GM18858 (cell line): ENCODE results near the gene LDB3.
"Not testable (repeated sequence)": the region's sequence is repeated elsewhere in the genome, so short reads cannot be mapped to it uniquely, and the experiment has no call there.

ENCODE experiments used
- ATAC-seq: cut with Tn5 transposase; IDR thresholded peaks from one replicate; pipeline ENCODE4 v1.9.1; 2021; ENCODE audit not compliant: unreplicated experiment

Gene LDB3, protein sequence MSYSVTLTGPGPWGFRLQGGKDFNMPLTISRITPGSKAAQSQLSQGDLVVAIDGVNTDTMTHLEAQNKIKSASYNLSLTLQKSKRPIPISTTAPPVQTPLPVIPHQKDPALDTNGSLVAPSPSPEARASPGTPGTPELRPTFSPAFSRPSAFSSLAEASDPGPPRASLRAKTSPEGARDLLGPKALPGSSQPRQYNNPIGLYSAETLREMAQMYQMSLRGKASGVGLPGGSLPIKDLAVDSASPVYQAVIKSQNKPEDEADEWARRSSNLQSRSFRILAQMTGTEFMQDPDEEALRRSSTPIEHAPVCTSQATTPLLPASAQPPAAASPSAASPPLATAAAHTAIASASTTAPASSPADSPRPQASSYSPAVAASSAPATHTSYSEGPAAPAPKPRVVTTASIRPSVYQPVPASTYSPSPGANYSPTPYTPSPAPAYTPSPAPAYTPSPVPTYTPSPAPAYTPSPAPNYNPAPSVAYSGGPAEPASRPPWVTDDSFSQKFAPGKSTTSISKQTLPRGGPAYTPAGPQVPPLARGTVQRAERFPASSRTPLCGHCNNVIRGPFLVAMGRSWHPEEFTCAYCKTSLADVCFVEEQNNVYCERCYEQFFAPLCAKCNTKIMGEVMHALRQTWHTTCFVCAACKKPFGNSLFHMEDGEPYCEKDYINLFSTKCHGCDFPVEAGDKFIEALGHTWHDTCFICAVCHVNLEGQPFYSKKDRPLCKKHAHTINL

DNA sequence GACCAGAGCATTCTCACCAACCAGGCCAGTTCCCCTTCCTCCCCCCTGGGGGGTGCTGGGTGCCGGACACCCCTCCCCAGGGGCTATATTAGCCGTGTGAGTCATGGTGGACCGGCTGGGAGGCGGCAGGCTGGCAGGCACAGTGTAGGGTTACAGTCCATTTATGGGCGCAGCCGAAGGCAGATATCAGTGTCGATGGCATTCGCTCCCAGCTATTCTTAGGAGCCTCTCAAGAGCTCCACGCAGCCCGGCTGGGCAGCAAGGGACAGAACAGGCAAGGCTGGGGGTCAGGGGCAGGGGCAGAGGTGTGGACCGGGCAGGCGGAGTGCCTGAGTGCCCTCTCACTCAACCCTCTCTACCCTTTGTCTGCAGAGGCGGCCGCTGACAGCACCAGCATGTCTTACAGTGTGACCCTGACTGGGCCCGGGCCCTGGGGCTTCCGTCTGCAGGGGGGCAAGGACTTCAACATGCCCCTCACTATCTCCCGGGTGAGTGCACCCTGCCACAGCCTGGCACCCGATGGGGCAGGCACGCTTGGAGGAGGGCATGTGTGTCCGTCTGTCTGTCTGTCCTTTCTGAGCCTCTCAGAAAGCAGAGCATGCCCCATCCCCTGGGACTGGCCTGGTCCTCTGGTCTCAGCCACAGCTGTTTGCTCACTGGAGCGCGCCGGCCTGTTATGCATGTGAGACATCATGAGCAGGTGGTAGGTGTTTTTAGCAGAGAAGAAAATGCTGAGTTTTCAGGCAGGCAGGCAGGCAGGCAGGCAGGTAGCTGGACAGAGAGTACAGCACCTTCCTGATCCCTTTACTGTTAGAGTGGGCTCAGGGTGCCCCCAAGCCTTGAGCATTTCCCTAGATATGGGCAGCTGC is at the start of gene LDB3:
TSS of gene LDB3 (plus strand) at position 215 of the 869 bp plus-strand sequence. CDS start at position 396, 181 bp downstream.
- peak; percentile 59 for ATAC-seq

DNA sequence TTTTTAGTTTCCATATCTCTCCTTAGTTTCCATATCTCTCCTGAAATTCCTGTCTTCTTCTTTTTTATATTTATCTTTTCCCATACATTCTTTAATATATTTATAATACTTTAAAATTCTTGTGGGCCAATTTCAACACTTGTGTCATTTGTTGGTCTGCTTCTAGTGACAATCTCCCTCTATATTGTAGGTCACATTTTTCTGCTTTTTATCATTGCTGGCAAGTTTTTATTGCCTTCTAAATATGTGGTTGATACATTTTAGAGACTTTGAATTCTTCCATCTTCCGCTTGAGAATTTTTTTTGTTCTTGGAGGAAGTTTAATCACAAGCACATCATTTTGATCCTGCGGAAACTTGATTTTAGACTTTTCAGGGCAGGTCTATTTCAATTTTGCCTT is 40.0 kb upstream of the LDB3 start:
- ATAC-seq, result no peak

DNA sequence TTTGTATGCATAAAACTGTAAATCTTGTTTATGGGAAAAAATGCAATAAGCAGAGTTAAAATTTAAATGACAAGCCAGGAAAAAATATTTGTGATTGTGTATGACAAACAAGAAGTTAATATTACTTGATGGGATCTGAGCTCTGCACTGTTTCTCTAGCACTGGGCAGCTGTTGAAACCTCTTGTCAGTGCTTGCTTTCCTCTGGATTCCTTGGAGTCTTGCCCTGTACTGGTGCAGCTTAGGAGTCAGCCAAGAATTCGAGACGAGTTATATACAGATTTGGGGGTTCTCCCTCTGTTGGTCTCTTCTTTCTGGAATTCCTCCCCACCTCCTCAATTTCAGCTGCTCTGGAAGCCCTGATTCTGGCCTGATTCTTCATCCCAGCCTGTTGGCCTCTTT is 38.2 kb upstream of the LDB3 start:
- ATAC-seq, result no peak

DNA sequence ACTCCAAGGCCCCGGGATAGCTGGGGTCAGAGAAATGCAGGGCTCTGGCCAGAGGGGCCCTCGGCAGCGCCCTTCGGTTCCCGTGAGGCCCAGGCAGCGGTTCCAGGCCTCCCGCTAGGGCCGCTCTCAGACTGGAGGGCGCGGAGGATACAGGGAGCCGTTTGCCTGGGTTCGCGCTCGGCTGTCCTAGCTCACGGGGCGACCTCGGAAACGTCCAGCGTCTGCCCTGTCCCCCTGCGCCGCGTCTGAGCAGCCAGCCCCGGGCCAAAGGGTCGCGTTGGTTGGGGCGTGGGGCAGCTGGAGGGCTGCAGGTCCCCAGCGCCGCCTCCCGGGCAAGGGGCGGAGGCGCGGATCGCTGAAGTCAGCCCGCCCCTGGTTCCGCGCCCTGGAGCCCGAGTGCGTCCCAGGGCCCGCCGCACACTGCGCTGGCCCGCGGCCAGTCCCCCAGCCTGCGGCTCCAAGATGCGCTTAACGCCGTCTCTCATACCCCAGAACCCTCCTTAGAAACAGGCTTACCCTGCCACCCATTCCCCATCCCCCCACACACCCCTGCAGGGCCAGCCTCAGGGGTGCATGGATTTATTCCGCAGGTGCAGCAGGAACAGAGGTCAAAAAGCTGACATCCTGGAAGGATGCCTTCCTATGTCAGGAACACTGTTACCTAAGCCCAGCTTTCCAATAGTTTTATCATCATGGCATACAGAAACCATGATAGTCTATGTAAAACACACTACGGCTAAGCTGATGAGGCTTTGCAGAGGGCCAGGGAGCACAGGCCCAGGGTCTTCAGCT is 36.1 kb upstream of the LDB3 start:
- ATAC-seq, result no peak

DNA sequence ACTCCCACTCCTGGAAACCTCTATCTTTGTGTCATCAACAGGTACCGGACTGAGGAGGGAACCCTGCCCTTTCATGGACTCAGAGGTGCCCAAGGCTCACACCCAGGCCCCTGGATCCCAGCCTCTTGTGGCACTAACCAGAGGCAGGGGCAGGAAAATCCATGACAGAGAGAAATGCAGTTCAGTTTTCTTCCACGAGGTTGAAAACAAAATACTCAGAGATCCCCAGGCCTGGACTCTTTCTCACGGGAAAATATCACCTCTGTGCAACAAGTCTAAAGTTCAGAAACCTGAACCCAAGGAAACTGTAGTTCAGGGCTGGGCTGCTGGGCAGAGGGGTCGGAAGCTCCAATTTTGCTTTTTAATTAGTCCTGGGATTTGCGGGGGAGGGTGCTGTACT is 35.4 kb upstream of the LDB3 start:
- ATAC-seq, result no peak

DNA sequence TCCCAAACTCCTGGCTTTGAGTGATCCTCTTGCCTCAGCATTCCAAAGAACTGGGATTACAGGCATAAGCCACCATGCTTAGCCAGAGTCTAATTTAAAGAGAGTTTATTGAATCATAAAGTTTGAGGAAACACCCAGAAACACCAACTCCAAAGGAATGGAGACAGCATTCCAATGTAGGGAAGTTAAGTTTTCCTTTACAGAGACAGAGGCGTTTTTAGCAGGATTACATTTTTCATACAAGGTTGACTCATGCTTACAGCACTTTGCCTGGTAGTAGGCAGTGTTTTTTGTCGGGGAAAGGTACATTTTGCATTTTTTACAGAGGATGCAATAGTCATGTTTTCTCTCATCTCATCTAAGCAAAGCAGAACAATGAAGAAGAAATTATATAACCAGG is 32.9 kb upstream of the LDB3 start:
- ATAC-seq, result no peak

DNA sequence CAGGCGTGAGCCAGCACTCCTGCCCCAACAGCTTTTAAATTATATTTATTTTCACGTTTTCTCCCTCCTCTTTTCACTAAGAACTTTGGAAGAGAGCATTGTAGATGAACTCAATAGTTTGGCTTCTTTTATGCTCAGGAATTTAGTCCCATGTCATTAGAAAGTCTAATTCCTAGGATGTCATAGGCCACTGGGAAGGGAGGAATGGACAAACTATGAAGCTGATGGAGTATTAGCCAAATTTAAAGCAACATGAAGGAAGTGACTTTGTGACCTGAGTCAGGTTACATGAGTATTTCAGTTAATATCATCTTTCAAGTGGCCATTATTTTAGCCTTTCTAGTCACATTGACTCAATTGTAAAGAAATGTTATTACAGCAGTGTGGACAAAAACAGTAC is 32.0 kb upstream of the LDB3 start:
- ATAC-seq, result no peak

DNA sequence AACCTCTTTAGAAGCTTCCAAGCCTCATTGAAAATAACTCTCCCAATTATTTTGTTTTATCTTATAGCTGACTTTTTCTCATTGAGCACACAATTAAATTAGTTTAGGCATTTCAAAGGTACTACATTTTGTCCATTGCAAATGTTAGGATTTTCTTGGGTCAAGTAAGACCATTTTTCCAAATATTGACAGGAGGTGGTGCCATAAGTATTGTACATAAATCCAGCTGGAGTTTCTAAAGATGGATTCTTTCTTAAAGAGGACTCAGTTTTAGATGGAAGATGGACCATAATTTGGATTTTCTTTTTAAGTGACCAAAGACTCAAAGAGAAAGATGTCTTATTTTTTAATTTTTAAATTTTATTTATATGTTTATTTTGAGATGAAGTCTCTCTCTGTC is 26.3 kb upstream of the LDB3 start:
- no peak for ATAC-seq

DNA sequence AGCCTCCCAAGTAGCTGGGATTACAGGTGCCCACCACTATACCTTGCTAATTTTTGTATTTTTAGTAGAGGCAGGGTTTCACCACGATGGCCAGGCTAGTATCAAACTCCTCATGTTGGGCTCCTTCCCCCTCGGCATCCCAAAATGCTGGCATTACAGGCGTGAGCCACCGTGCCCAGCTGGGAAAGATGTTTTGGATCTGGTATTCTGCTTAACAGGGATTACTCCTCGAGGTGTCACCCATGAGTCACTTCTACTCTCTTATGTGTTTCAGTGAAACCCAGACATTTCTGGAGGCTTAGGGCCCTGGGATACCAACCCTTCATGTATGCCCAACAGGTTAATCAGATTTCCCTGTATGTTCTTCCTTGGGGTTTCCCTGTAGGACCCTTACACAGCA is 25.8 kb upstream of the LDB3 start:
- no peak for ATAC-seq

DNA sequence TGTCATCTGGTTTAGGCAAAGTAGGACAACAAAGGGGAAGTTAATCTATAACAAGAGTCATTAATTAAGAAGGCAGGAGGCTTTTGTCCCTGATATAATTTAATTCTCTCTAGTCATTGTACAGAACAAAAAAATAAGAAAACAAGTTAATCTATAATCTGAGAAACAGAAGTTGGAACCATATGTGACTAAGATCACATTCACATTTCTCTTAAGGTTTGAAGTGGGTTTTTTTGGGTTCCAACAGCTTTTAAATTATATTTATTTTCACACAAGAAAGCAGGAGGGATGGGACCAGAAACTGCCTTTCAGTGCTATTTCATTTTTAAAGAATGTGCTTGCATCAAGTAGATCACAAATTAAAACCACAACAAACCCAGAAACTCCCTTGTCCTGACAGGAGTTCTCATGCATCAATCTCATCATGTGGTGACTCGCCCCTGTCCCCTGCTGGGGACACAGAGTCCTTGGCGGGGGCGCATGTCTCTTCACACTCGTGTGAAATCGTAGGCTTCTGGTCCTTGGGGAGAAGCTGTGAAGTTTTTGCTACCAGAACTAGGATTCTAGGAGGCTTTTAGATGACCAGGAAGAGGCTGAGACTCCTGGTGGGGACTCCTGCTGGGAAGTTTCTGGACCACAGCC is 24.0 kb upstream of the LDB3 start:
- ATAC-seq, result no peak

DNA sequence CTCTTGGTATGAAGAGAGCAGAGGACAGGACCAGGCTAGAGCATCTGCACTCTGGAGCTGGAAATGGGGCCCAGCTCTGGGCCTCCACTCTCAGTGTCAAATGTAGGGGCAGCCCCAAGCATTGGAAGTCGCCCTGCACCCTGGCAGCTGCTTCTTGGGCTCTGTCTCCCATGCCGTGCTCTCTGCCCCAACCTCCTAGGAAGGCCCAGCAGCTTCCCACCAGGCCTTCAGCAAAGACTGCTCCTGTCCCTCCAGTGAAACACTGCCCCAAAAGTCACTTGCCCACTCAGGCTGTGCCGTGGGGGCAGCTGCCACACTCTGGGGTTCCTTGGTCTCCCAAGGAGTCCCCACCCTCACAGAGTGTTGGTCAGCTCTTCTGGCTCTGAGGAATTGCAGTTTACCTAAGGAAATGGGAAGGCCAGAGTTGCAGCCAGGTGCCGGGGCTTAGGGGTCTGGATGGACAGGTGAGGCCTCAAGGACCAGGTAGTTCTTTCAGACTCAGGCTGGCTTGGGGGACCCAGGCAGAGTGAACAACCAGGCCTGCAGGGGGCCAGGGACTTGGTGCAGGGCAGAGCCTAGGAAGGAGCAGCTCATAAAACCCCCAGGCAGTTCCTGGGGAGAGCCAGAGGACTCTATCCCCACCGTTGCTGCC is 23.4 kb upstream of the LDB3 start:
- ATAC-seq, result no peak

DNA sequence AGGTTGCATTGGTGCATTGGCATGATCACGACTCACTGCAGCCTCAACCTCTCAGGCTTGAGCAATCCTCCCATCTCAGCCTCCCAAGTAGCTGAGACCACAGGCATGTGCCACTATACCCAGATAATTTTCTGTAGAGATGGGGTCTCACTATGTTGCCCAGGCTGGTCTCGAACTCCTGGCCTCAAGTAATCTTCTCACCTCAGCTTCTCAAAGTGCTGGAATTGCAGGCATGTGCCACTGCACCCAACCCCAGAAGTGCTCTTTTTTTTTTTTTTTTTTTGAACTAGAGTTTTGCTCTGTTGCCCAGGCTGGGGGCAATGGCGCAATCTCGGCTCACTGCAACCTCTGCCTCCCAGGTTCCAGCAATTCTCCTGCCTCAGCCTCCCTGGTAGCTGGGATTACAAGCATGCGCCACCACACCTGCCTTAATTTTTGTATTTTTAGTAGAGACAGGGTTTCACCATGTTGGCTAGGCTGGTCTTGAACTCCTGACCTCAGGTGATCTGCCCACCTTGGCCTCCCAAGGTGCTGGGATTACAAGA is 22.6 kb upstream of the LDB3 start:
- not testable (repeated sequence) for ATAC-seq

DNA sequence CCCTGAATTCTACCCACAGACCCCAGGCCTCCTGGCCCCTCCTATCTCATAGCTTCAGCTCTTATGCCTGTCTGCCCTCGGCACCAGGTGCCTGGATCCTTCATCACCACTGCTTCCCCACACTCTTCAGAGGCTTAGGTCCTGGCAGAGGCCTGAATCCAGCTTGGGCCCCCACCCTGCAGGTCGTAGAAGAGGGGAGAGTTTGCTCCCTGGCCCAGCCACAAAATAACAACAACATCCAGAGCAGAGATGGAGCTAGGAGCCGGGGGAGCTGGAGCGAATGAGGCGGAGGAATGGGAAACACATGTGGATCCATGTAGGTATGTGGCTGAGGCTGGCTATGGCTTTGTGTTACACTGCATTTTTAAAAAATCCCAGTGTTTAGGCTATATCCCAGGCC is 21.8 kb upstream of the LDB3 start:
- ATAC-seq, result no peak

DNA sequence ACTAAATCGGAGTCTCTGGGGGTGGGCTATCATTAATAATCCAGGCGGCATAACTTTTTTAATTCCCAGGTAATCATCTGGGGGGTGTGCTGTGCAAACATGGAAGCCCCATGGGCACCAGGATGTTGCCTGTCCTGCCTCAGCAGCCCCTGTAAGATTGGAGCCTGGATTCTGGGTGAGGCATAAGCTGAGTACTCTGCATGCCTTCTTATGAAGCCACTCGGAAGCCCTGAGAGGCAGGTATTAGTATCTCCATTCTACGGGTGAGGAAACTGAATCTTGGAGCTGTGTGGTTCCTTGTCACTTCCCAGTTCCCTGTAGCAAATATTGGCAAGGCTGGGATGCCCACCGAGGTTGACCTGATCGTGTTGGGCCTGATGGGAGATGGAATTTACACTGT is 21.4 kb upstream of the LDB3 start:
- ATAC-seq, result no peak

DNA sequence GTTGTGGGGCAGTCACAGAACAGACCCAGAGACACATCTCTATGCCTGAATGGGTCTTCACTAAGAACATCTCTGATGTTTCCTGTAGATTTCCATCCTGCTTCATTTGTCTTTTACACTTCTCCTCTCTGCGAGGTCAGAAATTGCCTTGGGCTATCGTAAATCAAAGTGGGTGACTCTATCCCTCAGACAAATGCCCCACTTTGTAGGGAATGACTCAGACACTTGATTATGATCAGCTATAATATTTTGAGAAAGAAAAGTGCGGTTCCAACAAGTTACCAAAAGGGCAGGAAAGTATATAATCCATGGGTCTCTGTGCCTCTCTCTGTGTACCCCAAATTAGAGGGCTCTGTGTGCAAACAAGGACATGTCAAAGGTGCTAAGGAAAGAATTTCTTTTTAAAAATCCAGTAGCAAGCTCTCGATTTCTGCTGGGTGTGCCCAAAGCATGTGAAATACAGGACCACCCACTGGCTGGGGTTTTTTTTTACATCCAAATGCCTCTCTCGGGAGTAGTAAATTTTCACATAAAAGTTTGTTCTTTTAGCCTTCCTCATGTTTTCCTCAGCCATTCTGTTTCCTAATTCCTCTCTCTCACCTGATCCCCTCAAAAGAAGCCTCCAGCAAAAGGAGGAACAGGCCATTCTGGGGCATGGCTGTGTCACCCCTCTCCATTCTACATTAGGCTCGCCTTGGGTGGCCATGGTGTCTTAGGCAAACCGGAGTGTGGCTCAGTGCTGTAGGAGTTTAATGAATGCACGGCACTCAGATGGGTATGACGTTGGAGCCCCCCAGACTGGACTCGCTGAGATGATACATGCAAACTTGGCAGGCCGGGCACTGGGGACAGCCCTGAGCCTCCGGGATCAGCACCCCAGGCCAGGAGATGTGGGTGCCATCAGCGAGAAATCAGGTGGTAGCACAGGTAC is 20.3 kb upstream of the LDB3 start:
- no peak for ATAC-seq

DNA sequence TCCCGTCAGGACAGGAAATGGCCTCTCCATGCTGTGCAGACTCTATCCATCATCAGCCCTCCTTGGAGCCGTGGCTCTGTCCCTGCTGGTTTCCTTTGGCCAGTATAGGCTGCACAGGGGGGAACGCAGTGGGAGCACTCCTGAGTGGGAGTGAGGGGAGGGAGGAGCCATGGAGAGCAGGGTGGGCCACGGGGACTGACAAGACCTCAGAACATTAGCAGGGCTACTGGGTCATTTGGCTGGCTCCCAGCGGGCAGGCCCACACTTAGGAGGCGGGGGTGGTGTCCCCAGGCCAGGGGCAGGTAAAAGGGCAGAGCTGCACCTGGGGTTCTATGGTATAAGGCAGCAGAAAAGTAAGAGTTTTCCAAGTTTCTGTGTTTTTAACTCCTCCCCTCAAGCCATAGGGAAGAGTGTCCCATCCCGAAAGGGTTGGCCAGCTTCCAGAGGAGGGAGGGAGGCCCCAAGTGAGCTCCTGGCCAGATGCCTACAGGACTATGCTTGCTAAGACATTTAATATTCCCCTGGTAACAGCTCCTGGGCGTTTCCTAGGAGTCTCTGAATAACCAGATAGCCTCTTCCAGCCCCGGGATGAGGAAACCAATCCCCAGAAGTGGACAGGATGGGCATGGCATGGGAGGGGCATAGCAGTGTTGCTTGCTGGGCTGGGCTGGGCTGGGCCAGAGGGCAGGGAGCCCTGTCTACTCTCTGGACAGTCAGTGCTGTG is 19.4 kb upstream of the LDB3 start:
- no peak for ATAC-seq

DNA sequence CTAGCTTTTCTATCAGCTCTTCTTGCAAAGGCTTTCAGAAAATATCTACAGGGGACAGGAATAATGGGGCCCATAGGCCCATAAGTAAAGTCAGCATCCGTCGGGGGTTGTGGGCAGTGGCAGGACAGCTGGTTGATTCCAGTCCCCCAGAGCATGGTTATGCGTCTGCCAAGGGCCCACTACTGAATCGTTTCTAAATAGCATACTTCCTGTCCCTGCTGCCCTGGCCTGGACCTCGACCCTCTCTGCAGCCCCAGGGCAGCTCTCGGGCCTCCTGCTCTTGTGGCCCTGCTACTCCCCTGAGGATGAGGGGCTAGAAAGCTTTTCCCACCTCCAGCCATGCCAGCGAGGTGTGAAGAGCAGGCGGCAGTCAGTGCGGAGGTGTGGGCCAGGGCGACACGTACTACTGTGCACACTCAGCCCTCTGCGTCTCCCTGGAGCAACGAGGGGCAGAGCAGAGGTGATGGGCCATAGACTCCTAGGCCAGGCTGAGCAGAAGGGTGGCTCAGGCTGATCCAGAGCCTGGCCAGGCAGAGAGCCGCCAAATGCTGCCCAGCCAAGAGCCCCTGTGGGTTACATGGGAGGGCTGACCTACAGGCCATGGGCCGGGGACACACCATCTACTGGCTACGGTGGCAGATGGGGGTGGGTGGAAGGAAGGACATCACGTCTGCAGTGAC is 18.7 kb upstream of the LDB3 start:
- ATAC-seq, result no peak
